ENCODE measurements around the gene DCAKD.

DNA sequence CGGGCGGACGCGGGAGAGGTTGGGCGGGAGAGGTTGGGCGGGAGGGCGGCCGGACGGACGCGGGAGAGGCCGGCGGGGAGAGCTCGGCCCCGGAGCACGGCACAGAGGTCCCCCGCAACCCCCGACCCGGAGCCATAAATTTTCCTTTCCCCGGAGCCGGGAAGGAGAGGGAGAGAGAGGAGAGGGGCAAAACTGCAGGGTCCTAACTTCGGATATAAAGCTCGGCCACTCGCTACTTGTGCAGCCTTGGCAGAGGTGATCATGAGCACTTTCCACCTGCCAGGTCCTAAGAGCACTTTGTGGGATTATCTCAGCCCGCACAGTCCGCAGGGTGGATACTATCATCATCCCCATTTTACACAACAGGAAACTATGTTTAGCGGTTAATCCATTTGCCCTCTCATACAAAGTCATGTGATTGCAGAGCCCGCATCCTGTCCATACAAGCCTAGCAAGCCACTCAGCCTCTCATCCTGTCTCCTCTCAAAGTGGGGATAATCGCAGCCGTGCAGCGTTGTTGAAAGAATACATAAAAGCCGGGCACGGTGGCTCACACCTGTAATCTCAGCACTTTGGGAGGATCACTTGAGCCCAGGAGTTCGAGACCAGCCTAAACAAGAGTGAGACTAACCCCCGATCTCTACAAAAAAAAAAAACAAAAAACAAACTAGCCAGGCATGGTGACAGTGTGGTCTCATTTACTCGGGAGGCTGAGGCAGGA, 780 bp upstream of the DCAKD start:
- no peak for TF ChIP-seq JUND (IDR thresholded peaks at IDR 0.05; ENCODE audit: low read depth, low read length)
- TF ChIP-seq, protein P1, sequence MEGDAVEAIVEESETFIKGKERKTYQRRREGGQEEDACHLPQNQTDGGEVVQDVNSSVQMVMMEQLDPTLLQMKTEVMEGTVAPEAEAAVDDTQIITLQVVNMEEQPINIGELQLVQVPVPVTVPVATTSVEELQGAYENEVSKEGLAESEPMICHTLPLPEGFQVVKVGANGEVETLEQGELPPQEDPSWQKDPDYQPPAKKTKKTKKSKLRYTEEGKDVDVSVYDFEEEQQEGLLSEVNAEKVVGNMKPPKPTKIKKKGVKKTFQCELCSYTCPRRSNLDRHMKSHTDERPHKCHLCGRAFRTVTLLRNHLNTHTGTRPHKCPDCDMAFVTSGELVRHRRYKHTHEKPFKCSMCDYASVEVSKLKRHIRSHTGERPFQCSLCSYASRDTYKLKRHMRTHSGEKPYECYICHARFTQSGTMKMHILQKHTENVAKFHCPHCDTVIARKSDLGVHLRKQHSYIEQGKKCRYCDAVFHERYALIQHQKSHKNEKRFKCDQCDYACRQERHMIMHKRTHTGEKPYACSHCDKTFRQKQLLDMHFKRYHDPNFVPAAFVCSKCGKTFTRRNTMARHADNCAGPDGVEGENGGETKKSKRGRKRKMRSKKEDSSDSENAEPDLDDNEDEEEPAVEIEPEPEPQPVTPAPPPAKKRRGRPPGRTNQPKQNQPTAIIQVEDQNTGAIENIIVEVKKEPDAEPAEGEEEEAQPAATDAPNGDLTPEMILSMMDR (IDR thresholded peaks at IDR 0.05 in 2 of 3, conservative IDR thresholded peaks at IDR 0.05 in 1 of 3; ENCODE audit: control insufficient read depth in 2 of 3, extremely low read depth in 1 of 3, insufficient read depth in 1 of 3, low read depth in 3 of 3, low read length in 3 of 3): no peak
- TF ChIP-seq RFX5 (IDR thresholded peaks at IDR 0.05; ENCODE audit: low read depth, low read length): no peak
- 0 out of 2 replicates have a peak, but pooled peaks have one; percentile 10 for TF ChIP-seq POLR2A (IDR thresholded peaks at IDR 0.05; ENCODE audit: low read depth, low read length)
- TF ChIP-seq, protein P2, sequence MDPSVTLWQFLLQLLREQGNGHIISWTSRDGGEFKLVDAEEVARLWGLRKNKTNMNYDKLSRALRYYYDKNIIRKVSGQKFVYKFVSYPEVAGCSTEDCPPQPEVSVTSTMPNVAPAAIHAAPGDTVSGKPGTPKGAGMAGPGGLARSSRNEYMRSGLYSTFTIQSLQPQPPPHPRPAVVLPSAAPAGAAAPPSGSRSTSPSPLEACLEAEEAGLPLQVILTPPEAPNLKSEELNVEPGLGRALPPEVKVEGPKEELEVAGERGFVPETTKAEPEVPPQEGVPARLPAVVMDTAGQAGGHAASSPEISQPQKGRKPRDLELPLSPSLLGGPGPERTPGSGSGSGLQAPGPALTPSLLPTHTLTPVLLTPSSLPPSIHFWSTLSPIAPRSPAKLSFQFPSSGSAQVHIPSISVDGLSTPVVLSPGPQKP (IDR thresholded peaks at IDR 0.05; ENCODE audit: low read depth, low read length): no peak
- no peak for TF ChIP-seq SREBF2 (IDR thresholded peaks at IDR 0.05; ENCODE audit: low read length)
- no peak for TF ChIP-seq SPI1 (IDR thresholded peaks at IDR 0.05; ENCODE audit: borderline replicate concordance, insufficient read depth, low read depth, low read length)
- TF ChIP-seq, protein P3, sequence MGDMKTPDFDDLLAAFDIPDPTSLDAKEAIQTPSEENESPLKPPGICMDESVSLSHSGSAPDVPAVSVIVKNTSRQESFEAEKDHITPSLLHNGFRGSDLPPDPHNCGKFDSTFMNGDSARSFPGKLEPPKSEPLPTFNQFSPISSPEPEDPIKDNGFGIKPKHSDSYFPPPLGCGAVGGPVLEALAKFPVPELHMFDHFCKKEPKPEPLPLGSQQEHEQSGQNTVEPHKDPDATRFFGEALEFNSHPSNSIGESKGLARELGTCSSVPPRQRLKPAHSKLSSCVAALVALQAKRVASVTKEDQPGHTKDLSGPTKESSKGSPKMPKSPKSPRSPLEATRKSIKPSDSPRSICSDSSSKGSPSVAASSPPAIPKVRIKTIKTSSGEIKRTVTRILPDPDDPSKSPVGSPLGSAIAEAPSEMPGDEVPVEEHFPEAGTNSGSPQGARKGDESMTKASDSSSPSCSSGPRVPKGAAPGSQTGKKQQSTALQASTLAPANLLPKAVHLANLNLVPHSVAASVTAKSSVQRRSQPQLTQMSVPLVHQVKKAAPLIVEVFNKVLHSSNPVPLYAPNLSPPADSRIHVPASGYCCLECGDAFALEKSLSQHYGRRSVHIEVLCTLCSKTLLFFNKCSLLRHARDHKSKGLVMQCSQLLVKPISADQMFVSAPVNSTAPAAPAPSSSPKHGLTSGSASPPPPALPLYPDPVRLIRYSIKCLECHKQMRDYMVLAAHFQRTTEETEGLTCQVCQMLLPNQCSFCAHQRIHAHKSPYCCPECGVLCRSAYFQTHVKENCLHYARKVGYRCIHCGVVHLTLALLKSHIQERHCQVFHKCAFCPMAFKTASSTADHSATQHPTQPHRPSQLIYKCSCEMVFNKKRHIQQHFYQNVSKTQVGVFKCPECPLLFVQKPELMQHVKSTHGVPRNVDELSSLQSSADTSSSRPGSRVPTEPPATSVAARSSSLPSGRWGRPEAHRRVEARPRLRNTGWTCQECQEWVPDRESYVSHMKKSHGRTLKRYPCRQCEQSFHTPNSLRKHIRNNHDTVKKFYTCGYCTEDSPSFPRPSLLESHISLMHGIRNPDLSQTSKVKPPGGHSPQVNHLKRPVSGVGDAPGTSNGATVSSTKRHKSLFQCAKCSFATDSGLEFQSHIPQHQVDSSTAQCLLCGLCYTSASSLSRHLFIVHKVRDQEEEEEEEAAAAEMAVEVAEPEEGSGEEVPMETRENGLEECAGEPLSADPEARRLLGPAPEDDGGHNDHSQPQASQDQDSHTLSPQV (IDR thresholded peaks at IDR 0.05): no peak
- no peak for TF ChIP-seq NFIC (IDR thresholded peaks at IDR 0.05; ENCODE audit: low read depth, low read length)
